HG03432 (cell line): Measurements from ENCODE around the gene HMGCS2.
"Not testable (repeated sequence)": the region's sequence is repeated elsewhere in the genome, so short reads cannot be mapped to it uniquely, and the experiment has no call there.

Experiments
- ATAC-seq: cut with Tn5 transposase; IDR thresholded peaks from one replicate; pipeline ENCODE4 v1.9.1; 2021; ENCODE audit warnings: mild to moderate bottlenecking, moderate library complexity; ENCODE audit not compliant: unreplicated experiment

HMGCS2 gene

GRCh38 chr1:119732465-119733168, 36.1 kb downstream of the HMGCS2 start:
- ATAC-seq = no peak

DNA sequence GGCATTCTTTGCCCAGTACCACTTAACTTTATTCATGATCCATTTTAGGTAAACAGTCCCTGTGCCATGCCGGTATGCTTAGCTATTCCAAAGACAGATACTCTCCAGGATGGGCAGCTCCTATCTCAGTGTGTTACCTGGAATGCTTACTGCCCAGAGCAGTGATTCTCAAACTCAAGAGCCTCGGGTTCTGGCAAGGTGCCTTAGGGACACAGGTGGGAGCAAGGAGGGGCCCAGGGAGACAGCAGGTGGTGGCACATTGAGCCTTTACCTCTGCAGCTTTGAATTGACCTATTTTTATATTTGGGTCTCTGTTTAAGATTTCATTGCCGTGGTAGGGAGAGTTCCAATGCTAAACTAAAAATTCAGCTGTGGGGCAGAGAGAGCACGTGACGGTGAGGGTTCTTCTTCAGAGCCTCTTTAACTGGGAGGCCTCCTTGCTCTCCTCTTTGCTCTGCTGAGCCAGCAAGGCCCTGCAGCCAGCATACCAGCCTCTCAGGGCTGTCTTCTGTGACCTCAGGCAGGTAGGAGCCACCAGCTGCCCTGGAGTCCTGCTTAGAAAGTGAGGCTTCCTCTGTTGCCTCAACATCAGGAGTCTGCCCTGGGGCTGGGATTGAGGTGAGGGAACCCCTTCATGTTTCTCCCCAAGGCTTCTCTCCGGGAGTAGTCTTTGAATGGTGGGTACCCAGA, 36.8 kb downstream of the HMGCS2 start:
- ATAC-seq = no peak

DNA sequence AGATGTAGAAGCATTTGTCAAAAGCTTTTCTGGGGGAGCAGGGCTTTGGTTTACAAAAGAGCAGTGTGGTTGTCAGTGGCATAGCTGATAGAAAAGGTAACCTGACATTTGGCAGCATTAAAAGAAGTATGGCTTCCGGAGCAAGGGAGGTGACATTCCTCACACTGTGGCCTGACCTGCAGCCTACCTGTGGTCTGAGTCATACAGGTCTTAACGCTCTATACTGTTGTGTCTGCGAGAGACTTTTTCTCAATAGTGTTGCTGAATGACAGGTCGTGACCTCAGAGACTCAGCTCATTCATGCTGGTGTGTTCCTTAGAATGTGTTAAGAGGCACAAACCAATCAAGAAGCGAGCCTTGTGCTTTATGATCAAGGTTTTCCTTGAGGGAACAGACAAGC, 37.6 kb downstream of the HMGCS2 start:
- ATAC-seq = no peak

GRCh38 chr1:119729044-119729443, 39.7 kb downstream of the HMGCS2 start:
- no peak for ATAC-seq

DNA sequence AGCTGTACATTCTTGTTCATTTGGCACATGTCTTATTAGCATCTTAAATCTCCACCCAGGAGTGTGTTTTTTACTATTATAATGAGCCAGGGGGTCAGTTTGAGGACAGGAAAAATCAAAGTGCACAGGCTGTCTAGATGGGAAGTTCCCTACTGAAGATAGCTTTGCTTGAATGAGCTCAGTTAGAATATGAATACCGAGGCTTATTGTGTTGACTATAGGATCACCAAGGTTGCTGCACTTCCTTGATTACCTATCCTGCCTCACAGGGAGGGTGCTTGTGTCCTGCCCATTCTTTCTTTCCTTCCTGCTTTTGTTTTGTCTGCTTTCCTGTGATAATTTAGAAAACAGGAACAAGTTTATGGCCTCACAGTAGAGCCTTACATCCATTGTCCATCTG, 40.7 kb downstream of the HMGCS2 start:
- peak; percentile 69 for ATAC-seq

- no peak for ATAC-seq
Measured at GRCh38 chr1:119725626-119726025, 43.1 kb downstream of the HMGCS2 start.

DNA sequence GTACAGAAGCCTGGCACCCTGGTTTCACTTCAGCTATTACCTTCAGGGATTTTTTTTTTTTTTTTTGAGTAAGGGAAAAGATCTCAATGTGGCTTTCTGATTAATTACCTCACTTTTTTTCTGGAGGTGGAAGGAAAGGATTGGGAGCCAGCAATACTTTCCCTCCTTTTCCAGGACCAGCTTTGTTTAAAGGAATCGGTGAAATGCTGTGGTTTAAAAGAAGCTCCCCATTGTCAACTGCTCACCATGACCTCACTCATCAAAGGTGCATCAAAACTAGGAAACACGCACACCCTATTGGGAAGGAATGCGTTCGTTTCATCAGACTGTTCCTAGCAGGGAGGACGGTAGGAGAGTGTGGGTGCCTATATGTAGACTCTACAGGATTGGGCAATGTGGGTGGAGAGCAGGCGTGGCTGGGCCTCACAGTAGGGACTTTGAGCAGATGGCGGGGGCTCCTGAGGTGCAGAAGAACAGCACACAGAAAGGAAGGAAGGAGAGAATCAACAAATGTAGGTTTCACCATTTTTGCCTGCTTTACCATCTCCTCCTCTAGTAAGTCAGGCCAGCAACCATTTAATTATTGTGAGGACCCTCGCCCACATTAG, 44.0 kb downstream of the HMGCS2 start:
- no peak for ATAC-seq

- no peak for ATAC-seq
Measured at GRCh38 chr1:119721896-119722295, 46.8 kb downstream of the HMGCS2 start.

- no peak for ATAC-seq
Measured at GRCh38 chr1:119720866-119721440, 47.8 kb downstream of the HMGCS2 start.

DNA sequence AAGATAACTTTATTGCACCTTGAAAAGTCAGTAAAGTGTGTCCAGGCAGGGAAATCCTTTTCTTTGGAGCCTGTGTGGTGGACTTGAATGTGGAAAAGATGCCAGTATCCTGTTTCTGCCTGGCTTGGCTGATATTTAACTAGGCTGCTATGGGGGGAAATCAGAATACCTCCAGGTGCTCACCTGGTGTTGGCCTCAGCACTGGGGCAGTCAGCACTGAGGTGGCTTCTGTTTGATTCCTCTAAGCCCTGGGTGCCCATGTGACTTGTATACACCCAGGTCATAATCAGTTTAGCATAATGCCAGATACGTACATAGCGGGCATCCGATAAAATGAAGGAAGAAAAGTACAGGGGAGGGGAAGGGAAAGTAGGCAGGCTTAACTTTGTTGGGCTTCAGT, 49.7 kb downstream of the HMGCS2 start:
- ATAC-seq = no peak

- no peak for ATAC-seq
Measured at GRCh38 chr1:119718409-119718808, 50.3 kb downstream of the HMGCS2 start.

DNA sequence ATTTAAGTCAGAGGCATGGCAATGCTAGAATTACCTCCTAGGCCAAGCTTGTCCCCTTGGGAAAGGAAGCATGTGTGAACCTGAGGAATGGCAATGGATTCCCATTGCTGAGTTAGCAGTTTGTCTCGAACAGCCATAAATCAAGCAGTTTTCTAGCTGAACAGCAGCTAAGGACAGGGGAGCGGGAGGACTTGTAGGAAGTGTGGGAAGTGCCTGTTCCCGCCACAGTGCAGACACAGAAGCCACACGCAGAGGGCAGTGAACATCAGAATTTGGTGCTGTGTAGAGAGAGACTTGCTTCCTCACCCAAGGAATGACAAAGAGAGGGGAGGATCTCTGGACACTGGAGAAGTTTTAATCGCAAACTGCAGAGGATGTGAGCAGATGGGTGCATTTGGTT, 53.2 kb downstream of the HMGCS2 start:
- no peak for ATAC-seq

DNA sequence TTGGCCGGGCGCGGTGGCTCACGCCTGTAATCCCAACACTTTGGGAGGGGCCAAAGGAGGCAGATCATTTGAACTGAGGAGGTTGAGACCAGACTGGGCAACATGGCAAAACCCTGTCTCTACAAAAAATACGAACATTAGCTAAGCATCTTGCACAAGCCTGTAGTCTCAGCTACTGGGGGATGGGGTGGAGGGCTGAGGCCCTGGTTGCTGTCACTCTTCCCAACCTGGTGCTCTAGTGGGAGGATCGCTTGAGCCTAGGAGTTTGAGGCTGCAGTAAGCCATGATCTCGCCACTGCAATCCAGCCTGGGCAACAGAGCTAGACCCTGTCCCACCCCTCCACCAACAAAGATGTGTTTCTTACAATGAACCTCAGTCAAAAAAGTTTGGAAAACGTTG, 54.1 kb downstream of the HMGCS2 start:
- no peak for ATAC-seq

DNA sequence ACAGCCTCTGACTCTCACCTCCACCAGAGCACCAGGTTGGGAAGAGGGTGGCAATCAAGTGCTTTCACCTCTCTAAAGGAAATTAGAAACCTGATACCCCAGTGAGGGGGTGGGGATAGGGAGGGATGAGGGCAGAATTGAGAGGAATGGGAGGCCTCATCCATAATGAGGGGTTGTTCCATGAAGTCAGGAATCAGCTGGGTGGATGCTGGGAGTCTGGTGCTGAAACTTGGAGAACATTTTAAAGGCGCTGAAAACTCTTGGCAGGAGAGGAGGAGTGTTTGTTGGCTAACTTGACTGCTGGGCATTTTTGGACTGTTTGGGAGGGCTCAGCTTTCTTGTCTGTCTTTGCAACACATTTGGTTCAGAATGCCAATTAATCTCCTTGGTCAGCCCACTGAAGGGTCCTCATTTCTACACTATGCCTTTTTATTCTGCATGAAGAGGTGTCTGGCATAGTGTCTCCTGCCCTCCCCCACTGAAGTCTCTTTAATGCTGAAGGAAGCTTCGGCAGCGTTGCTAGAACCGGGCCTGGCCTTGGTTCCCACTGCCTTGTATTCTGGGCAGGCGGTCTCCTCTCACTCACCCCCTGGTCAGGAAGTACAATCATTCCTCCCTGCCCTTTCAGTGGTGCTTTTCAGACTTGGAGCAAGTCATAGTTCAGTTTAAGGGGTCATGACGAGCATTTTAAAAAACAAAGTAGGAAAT, 54.8 kb downstream of the HMGCS2 start:
- ATAC-seq = no peak

GRCh38 chr1:119713039-119713748, 55.5 kb downstream of the HMGCS2 start:
- no peak for ATAC-seq

DNA sequence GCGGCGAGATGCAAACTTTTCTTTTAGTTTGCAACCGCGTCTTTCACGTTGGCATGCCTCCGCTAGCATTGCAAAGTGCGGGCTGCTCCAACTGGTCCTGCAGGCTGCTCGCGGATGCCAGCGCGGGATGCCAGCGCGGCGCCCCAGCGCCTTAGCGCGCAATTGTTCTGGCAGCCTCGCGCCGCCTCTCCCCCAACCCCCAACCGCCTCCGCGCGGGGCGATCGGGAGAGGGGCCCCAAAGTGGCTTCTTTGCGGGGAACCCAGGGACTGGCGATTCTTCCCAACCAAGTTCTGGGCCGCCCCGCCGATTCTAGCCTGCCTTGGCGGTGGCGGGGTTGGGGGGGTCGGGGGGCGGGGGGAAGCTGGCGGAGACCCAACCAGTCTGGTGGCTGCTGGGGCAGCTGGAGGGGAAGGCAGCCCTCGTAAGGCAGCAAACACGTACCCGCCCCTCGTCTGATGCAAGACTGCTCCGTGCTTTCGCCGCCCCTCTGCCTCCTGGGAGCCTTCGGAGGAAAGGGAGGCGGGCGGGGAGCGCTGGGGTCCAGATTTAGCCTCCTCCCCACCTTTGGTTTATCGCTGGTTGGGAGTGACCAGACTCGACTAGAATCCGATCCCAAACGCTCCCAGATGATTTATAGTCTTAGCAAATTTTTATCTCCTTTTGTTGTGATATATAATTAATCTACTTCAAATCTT, 56.2 kb downstream of the HMGCS2 start:
- peak; percentile 54 for ATAC-seq

DNA sequence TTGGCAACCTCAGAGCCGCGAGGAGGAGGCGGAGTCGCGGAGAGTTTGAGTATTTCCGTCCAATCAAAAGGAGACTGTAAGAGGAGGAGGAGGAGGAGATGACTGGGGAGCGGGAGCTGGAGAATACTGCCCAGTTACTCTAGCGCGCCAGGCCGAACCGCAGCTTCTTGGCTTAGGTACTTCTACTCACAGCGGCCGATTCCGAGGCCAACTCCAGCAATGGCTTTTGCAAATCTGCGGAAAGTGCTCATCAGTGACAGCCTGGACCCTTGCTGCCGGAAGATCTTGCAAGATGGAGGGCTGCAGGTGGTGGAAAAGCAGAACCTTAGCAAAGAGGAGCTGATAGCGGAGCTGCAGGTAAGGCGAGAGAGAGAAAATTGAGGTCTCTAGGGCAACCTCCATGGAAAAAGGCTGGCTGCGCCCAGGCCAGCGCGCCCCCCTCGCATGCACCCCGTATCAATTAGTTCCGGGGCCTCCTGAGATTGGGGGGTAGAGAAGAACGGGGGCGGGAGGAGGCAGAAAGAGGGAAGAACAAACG, 56.8 kb downstream of the HMGCS2 start, which contains the start of gene PHGDH:
TSS of gene PHGDH (plus strand) at position 131 of the 538 bp plus-strand sequence. CDS start at position 220, 89 bp downstream.
- peak; percentile 80 for ATAC-seq

DNA sequence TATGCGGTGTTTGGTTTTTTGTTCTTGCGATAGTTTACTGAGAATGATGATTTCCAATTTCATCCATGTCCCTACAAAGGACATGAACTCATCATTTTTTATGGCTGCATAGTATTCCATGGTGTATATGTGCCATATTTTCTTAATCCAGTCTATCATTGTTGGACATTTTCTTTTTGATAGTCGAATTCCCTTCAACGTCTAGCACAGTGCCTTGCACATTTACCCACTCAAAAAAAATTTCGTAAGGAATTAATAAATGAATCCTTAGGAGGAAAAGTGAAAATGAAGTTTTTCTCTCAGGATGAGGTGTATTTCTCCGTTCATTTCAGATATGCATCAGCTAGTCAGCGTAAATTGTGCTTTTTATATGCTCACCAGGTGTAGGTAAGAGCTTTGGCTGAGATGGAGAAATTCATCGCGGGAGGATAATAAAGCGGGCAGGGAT, 57.3 kb downstream of the HMGCS2 start:
- not testable (repeated sequence) for ATAC-seq

DNA sequence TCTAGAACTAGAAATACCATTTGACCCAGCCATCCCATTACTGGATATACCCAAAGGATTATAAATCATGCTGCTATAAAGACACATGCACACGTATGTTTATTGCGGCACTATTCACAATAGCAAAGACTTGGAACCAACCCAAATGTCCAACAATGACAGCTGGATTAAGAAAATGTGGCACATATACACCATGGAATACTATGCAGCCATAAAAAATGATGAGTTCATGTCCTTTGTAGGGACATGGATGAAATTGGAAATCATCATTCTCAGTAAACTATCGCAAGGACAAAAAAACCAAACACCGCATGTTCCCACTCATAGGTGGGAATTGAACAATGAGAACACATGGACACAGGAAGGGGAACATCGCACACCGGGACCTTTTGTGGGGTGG, 62.1 kb downstream of the HMGCS2 start:
- not testable (repeated sequence) for ATAC-seq
